Activated CD4-positive, CD25-positive, alpha-beta regulatory T cell treated with anti-CD3 and anti-CD28 coated beads, Interleukin-2, amount 50 U/mL, for 72 hours (primary cell): ENCODE data around the gene DCDC1.
"Not testable (repeated sequence)": the region's sequence is repeated elsewhere in the genome, so short reads cannot be mapped to it uniquely, and the experiment has no call there.

Experiments
- DNase-seq: peaks from one replicate; pipeline ENCODE4 v3.0.0; 2021

DCDC1 gene

GRCh38 chr11:31325160-31325559 is 44.4 kb downstream of the DCDC1 start:
- DNase-seq: no peak

- DNase-seq: no peak
Observed at GRCh38 chr11:31323145-31323544, 46.4 kb downstream of the DCDC1 start.

GRCh38 chr11:31321494-31321893 is 48.0 kb downstream of the DCDC1 start:
- DNase-seq: not testable (repeated sequence)

- DNase-seq: no peak
Observed at GRCh38 chr11:31303644-31304180, 65.8 kb downstream of the DCDC1 start.

GRCh38 chr11:31301549-31302510 is 67.7 kb downstream of the DCDC1 start:
- no peak for DNase-seq

- no peak for DNase-seq
Observed at GRCh38 chr11:31295308-31295707, 74.2 kb downstream of the DCDC1 start.

GRCh38 chr11:31273527-31273926 is 96.0 kb downstream of the DCDC1 start:
- DNase-seq: not testable (repeated sequence)

GRCh38 chr11:31267720-31268119 is 101.8 kb downstream of the DCDC1 start:
- no peak for DNase-seq

- no peak for DNase-seq
Observed at GRCh38 chr11:31264834-31265233, 104.7 kb downstream of the DCDC1 start.

GRCh38 chr11:31262761-31263160 is 106.8 kb downstream of the DCDC1 start:
- DNase-seq: no peak

- DNase-seq: no peak
Observed at GRCh38 chr11:31259797-31260196, 109.7 kb downstream of the DCDC1 start.

GRCh38 chr11:31254415-31254814 is 115.1 kb downstream of the DCDC1 start:
- DNase-seq: no peak

- no peak for DNase-seq
Observed at GRCh38 chr11:31248768-31249167, 120.8 kb downstream of the DCDC1 start.

- no peak for DNase-seq
Observed at GRCh38 chr11:31247321-31247720, 122.2 kb downstream of the DCDC1 start.

- DNase-seq: no peak
Observed at GRCh38 chr11:31246451-31247165, 122.9 kb downstream of the DCDC1 start.

GRCh38 chr11:31243706-31244105 is 125.8 kb downstream of the DCDC1 start:
- DNase-seq: no peak

GRCh38 chr11:31240340-31240904 is 129.1 kb downstream of the DCDC1 start:
- DNase-seq: no peak

GRCh38 chr11:31237819-31238760 is 131.4 kb downstream of the DCDC1 start:
- DNase-seq: no peak

GRCh38 chr11:31236143-31236542 is 133.4 kb downstream of the DCDC1 start:
- no peak for DNase-seq

GRCh38 chr11:31233425-31233824 is 136.1 kb downstream of the DCDC1 start:
- no peak for DNase-seq

- DNase-seq: no peak
Observed at GRCh38 chr11:31231601-31232000, 137.9 kb downstream of the DCDC1 start.

- no peak for DNase-seq
Observed at GRCh38 chr11:31218847-31219246, 150.7 kb downstream of the DCDC1 start.
